Hepatocyte (in vitro differentiated cells): Measurements from ENCODE around the gene ERVFRD-1. TPM values are rescaled to one million over a fixed set of nuclear protein-coding genes. Genes with fewer than 3 reads are reported as not detected.
A peak's percentile ranks its signal among the peaks of the same experiment; 100 is the strongest.

Source experiments
- DNase-seq: peaks from one replicate; pipeline ENCODE4 v3.0.0-alpha.2; 2016; ENCODE audit warnings: low spot score
- H2AFZ ChIP-seq: fragments of 200-600 bp; sonication (generic); 2 replicates; pipeline ENCODE4 v1.6.0; 2016; ENCODE audit warnings: antibody characterized with exemption, mild to moderate bottlenecking
- H3K27ac ChIP-seq: fragments of 200-600 bp; sonication (generic); 2 replicates; pipeline ENCODE4 v1.5.1; 2016; ENCODE audit warnings: mild to moderate bottlenecking
- H3K27me3 ChIP-seq: fragments of 200-600 bp; sonication (generic); 2 replicates; pipeline ENCODE4 v1.6.1; 2016
- H3K36me3 ChIP-seq: fragments of 200-600 bp; sonication (generic); replicated peaks from 2 replicates; pipeline ENCODE4 v1.5.1; 2016; ENCODE audit warnings: low read depth; ENCODE audit not compliant: insufficient read depth
- H3K4me1 ChIP-seq: fragments of 200-600 bp; sonication (generic); 2 replicates; pipeline ENCODE4 v1.5.1; 2016; ENCODE audit warnings: mild to moderate bottlenecking, moderate library complexity; ENCODE audit not compliant: insufficient read depth
- H3K4me2 ChIP-seq: fragments of 200-600 bp; sonication (generic); 2 replicates; pipeline ENCODE4 v1.6.0; 2016
- H3K4me3 ChIP-seq: fragments of 200-600 bp; sonication (generic); 2 replicates; pipeline ENCODE4 v1.5.1; 2016; ENCODE audit warnings: mild to moderate bottlenecking
- H3K79me2 ChIP-seq: fragments of 200-600 bp; sonication (generic); 2 replicates; pipeline ENCODE4 v1.6.0; 2017; ENCODE audit warnings: mild to moderate bottlenecking
- H3K9me2 ChIP-seq: fragments of 200-600 bp; sonication (generic); replicated peaks from 2 replicates; pipeline ENCODE4 v1.6.0; 2017; ENCODE audit warnings: mild to moderate bottlenecking; ENCODE audit not compliant: insufficient read depth
- H3K9me3 ChIP-seq: fragments of 200-600 bp; sonication (generic); 2 replicates; pipeline ENCODE4 v1.5.1; 2016; ENCODE audit warnings: low read depth, mild to moderate bottlenecking
- H4K20me1 ChIP-seq: fragments of 200-600 bp; sonication (generic); 2 replicates; pipeline ENCODE4 v1.6.0; 2016; ENCODE audit warnings: mild to moderate bottlenecking; ENCODE audit not compliant: insufficient read depth, poor library complexity, severe bottlenecking
- CTCF ChIP-seq: fragments of 200-600 bp; sonication (generic); IDR thresholded peaks from 2 replicates; pipeline ENCODE4 v1.5.1; 2016; ENCODE audit warnings: antibody characterized with exemption, mild to moderate bottlenecking; ENCODE audit not compliant: poor library complexity
- EZH2 ChIP-seq: fragments of 200-600 bp; sonication (generic); IDR thresholded peaks from 2 replicates; pipeline ENCODE4 v1.6.1; 2016; ENCODE audit warnings: antibody characterized with exemption, mild to moderate bottlenecking, borderline replicate concordance
- EZH2phosphoT487 ChIP-seq: fragments of 200-600 bp; sonication (generic); IDR thresholded peaks from one replicate; pipeline ENCODE4 v1.6.1; 2018; ENCODE audit warnings: antibody characterized with exemption, mild to moderate bottlenecking, low read depth, moderate library complexity; ENCODE audit not compliant: unreplicated experiment, severe bottlenecking
- WGBS: methylation state at CpG from one replicate; pipeline ENCODE4 v1.1.6; 2016; ENCODE audit warnings: low lambda C conversion rate; ENCODE audit errors: missing lambda C conversion rate; 5-methylcytosine and 5-hydroxymethylcytosine counted together
- polyA plus RNA-seq: library from polyadenylated mRNA; unstranded; fragments of >200 nt; fragmentation: Nextera tagmentation; extraction: Ambion mirVana; gene quantifications from 2 replicates; pipeline ENCODE4 v1.2.1, GENCODE V29; 2016
- total RNA-seq: library from RNA; depleted of rRNA; stranded (reverse); fragments of >200 nt; gene quantifications from 2 replicates; pipeline ENCODE4 v1.2.3, GENCODE V29; 2014

Gene ERVFRD-1
- total and polyA plus RNA-seq, 2 experiments from 2014 or later = 2.2 to 4.9 TPM

- peaks cover 7% of the 10 kb centered on the region for H3K4me1 ChIP-seq
- WGBS = 50% methylated on average over 9 of the region's 9 CpGs
- DNase-seq = peak; percentile 61
- no peaks in the 10 kb centered on the region for H3K9me2 ChIP-seq
- H3K4me3 ChIP-seq = no peak overlapping the region
- H3K27me3 ChIP-seq = no peaks in the 10 kb centered on the region
- no peak overlapping the region for H2AFZ ChIP-seq
- peaks cover 70% of the 10 kb centered on the region for H3K79me2 ChIP-seq
- peaks cover 3% of the 10 kb centered on the region for H4K20me1 ChIP-seq
- H3K4me2 ChIP-seq = peak overlapping the region; percentile 25
- no peaks in the 10 kb centered on the region for H3K9me3 ChIP-seq
- H3K36me3 ChIP-seq = no peaks in the 10 kb centered on the region
- peak overlapping the region; percentile 45 for H3K27ac ChIP-seq
- TF ChIP-seq EZH2phosphoT487 (no peak), EZH2 (no peak), CTCF (no peak)
These were observed 378 bp upstream of the ERVFRD-1 start for GRCh38 chr6:11111769-11112437.

GRCh38 chr6:11108726-11109125 lies 2.8 kb downstream of the ERVFRD-1 start:
- H4K20me1 ChIP-seq = peaks cover 3% of the 10 kb centered on the region
- H3K4me1 ChIP-seq = peaks cover 7% of the 10 kb centered on the region
- no peaks in the 10 kb centered on the region for H3K36me3 ChIP-seq
- TF ChIP-seq EZH2phosphoT487 (no peak), CTCF (no peak), EZH2 (no peak)
- H3K4me2 ChIP-seq = no peak overlapping the region
- H3K79me2 ChIP-seq = peaks cover 78% of the 10 kb centered on the region
- no peaks in the 10 kb centered on the region for H3K9me2 ChIP-seq
- H3K4me3 ChIP-seq = no peak overlapping the region
- no peak overlapping the region for H2AFZ ChIP-seq
- H3K9me3 ChIP-seq = no peaks in the 10 kb centered on the region
- DNase-seq = no peak
- H3K27me3 ChIP-seq = no peaks in the 10 kb centered on the region
- no peak overlapping the region for H3K27ac ChIP-seq

- no peak for DNase-seq
- no peak for TF ChIP-seq CTCF
- no peak for TF ChIP-seq EZH2phosphoT487
- no peak for TF ChIP-seq EZH2
- Histone ChIP-seq H3K9me3 (no peaks in the 10 kb centered on the region), H3K4me3 (no peak overlapping the region), H3K4me2 (no peak overlapping the region), H4K20me1 (peaks cover 4% of the 10 kb centered on the region), H3K79me2 (peaks cover 96% of the 10 kb centered on the region), H3K27ac (no peak overlapping the region), H3K27me3 (no peaks in the 10 kb centered on the region), H3K36me3 (no peaks in the 10 kb centered on the region), H3K9me2 (no peaks in the 10 kb centered on the region), H3K4me1 (no peaks in the 10 kb centered on the region), H2AFZ (no peak overlapping the region)
- 98% methylated on average over 5 of the region's 5 CpGs for WGBS
These were observed 8.5 kb downstream of the ERVFRD-1 start for GRCh38 chr6:11103065-11103464.

DNA sequence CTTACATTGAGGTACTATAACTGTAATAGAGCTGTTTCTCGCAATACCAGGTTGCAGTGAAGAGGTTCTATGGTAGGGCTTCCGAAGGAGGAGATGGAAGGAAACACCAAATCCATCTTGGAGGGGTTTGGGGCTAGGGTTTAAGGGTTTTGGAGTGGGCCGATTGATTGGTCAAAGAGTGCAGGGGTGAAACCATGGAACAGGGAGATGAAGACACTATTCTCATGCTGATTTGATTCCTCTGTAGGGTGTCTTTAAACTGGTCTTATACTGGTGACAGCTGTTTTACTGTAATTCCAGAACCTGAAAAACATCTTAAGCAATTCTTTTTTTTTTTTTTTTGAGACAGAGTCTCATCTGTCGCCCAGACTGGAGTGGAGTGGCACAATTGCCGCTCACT lies 10.1 kb downstream of the ERVFRD-1 start:
- no peak for DNase-seq
- H3K79me2 ChIP-seq = peaks cover 93% of the 10 kb centered on the region
- H3K9me2 ChIP-seq = no peaks in the 10 kb centered on the region
- WGBS = 98% methylated on average over 5 of the region's 5 CpGs
- no peaks in the 10 kb centered on the region for H3K36me3 ChIP-seq
- no peaks in the 10 kb centered on the region for H3K9me3 ChIP-seq
- H2AFZ ChIP-seq = no peak overlapping the region
- no peaks in the 10 kb centered on the region for H3K27me3 ChIP-seq
- no peak overlapping the region for H3K4me3 ChIP-seq
- no peaks in the 10 kb centered on the region for H3K4me1 ChIP-seq
- no peak for TF ChIP-seq EZH2phosphoT487
- no peak for TF ChIP-seq EZH2
- TF ChIP-seq CTCF = no peak
- no peak overlapping the region for H3K27ac ChIP-seq
- H3K4me2 ChIP-seq = no peak overlapping the region
- H4K20me1 ChIP-seq = peaks cover 4% of the 10 kb centered on the region
